GM21723 (cell line): ENCODE results near the gene LACTBL1.

Source experiments
- ATAC-seq: cut with Tn5 transposase; IDR thresholded peaks from one replicate; pipeline ENCODE4 v1.9.1; 2021; ENCODE audit warnings: mild to moderate bottlenecking, moderate library complexity; ENCODE audit not compliant: unreplicated experiment

LACTBL1 gene

GRCh38 chr1:22914156-22914555 lies 58.5 kb downstream of the LACTBL1 start:
- no peak for ATAC-seq

GRCh38 chr1:22913421-22914141 lies 59.1 kb downstream of the LACTBL1 start:
- no peak for ATAC-seq

DNA sequence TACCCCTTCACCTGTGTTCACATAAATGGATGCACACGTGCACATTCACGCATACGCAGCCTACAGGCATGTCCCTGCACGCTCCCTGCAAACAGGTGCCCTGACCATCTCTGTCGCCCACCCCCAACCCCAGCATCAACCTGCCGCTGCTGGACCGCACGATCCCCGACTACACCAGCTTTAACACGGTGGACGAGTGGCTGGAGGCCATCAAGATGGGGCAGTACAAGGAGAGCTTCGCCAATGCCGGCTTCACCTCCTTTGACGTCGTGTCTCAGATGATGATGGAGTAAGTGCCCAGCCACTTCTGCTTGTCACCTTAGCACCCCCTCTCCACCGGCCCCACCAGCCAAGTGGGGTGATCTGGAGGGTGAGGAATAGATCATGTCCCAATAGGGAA lies 60.4 kb downstream of the LACTBL1 start:
- ATAC-seq, result no peak

- no peak for ATAC-seq
Measured at GRCh38 chr1:22910986-22911651, 61.5 kb downstream of the LACTBL1 start.

DNA sequence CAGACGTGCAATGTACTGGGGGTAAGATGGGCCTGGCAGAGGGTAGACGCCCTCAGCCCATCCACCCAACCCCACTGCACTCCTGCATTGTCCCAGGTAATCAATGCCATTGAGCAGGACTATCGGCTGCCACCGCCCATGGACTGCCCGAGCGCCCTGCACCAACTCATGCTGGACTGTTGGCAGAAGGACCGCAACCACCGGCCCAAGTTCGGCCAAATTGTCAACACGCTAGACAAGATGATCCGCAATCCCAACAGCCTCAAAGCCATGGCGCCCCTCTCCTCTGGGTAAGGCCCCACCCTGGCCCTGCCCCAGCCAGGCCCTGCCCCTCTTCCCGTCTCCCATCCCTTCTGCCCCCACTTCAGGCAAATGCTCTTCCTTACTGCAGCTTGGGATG lies 62.4 kb downstream of the LACTBL1 start:
- no peak for ATAC-seq

DNA sequence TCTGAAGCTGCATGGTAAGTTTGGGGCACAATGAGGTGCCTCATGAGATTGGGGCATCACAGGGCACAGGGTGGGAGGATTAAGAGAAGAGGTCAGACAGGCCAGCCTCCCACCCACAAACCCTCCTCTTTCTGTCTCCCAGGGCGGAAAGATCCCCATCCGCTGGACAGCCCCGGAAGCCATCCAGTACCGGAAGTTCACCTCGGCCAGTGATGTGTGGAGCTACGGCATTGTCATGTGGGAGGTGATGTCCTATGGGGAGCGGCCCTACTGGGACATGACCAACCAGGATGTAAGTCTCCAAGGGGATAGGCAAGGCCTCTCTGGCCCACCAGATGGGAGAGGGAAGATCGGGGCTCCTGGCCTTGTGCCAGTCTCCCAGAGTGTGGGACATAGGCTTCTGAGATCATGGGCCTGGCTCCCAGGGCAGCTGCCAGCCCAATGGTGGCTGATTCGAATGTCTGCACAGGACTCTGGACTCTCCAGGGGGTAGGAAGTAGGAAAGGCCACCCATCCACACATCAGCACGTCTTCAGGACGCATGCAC lies 63.7 kb downstream of the LACTBL1 start:
- no peak for ATAC-seq

DNA sequence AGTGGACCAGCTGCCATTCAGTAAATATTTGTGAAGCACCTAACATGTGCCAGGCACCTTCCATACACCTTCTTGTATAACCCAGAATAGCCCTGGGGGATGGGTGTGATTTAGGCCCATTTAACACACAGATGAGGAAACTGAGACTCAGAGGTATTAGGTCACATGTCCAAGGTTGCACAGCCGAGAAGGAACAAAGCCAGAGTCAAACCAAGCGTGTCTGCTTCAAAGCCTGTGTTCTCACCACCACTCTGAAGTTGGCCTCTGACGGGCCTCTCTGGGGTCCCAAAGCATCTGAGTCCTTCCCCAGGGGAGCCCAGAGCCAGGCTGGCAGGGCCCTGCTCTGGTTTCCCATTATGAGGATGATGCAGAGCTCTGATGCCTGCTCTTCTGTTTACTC lies 65.1 kb downstream of the LACTBL1 start:
- no peak for ATAC-seq

- no peak for ATAC-seq
Measured at GRCh38 chr1:22906968-22907367, 65.7 kb downstream of the LACTBL1 start.

DNA sequence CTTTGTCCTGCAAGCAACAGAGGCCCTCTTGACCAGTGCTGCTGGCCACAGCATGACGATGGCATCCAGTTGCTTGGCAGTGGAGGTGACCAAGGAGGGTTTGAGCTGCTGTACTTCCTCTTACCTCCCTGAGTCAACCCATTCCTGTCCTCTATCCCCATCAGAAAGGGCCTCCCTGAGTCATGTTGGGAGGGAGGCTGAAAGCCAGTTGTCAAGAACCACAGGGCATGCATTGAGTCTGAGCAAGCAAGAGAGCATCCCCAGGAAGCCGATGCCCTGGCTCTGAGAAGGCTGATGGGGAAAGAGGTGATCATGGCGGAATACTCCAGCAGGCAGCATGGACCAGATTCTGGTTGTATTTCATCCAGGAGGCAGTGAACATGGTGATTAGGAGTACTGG lies 69.6 kb downstream of the LACTBL1 start:
- no peak for ATAC-seq
